ENCODE measurements around the gene ASTN2.

ASTN2 gene

GRCh38 chr9:116549786-116550660 lies 864.8 kb downstream of the ASTN2 start:
- DNase-seq (ENCODE audit: extremely low spot score) = no peak
- ChIA-PET POLR2A (no interaction called here), CTCF (no interaction called here)
- no peak for TF ChIP-seq CTCF (IDR thresholded peaks at IDR 0.05; ENCODE audit: control extremely low read depth, extremely low read depth, low read depth, missing control alignments)

GRCh38 chr9:116549061-116549664 lies 865.7 kb downstream of the ASTN2 start:
- ChIA-PET POLR2A (no interaction called here), CTCF (no interaction called here)
- no peak for TF ChIP-seq CTCF (IDR thresholded peaks at IDR 0.05; ENCODE audit: control extremely low read depth, extremely low read depth, low read depth, missing control alignments)
- no peak for DNase-seq (ENCODE audit: extremely low spot score)

- no peak for TF ChIP-seq CTCF (IDR thresholded peaks at IDR 0.05; ENCODE audit: control extremely low read depth, extremely low read depth, low read depth, missing control alignments)
- DNase-seq (ENCODE audit: extremely low spot score) = no peak
- ChIA-PET CTCF (interaction anchor here (0.9 to 1.1 kb wide), 2 partner anchors 21 to 23 kb away, joined by 3 to 4 read pairs; no protein-coding TSS in a partner anchor), POLR2A (no interaction called here)
These were observed 867.0 kb downstream of the ASTN2 start for GRCh38 chr9:116547729-116548426.

GRCh38 chr9:116546711-116547581 lies 867.9 kb downstream of the ASTN2 start:
- POLR2A ChIA-PET = no interaction called here
- DNase-seq (ENCODE audit: extremely low spot score) = no peak
- CTCF ChIA-PET = interaction anchor here (0.8 to 1.1 kb wide), 2 partner anchors 14 to 21 kb away, joined by 3 to 4 read pairs; no protein-coding TSS in a partner anchor
- TF ChIP-seq CTCF (IDR thresholded peaks at IDR 0.05; ENCODE audit: control extremely low read depth, extremely low read depth, low read depth, missing control alignments) = no peak

GRCh38 chr9:116544896-116545295 lies 870.0 kb downstream of the ASTN2 start:
- TF ChIP-seq CTCF (IDR thresholded peaks at IDR 0.05; ENCODE audit: control extremely low read depth, extremely low read depth, low read depth, missing control alignments) = no peak
- ChIA-PET CTCF (interaction anchor here (1.5 kb wide), 1 partner anchor 23 kb away, joined by 4 read pairs; no protein-coding TSS in a partner anchor), POLR2A (no interaction called here)
- DNase-seq (ENCODE audit: extremely low spot score) = no peak

Measured in GM10248 (cell line).